ENCODE measurements around the gene DEFB129.

Gene DEFB129

DNA sequence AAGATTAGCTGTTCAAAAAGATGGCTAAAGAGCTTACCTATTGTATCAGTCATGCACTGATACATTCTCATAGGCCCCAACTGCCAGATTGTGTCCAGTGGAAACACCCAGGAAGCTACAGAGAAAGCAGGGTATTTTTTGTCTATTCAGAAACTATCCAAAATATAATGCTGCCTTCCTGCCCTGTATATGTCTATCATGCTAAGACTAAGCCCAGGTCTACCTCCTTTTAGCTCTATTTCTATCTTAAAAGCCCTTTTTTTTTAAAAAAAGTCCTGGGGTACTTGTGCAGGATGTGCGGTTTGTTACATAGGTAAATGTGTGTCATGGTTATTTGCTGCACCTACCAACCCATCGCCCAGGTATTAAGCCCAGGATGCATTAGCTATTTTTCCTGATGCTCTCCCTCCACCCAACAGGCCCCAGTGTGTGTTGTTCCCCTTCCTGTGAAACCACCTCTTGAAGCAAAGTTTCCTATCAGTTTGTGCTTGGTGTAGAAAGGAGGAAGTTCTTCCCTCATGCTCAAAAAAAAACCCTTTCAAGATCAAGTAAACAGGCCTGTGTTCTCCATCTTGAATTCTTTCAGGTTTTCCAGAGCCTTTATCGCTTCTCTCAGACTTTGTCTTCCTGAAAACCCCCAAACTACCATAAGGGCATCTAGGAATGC lies 514 bp downstream of the DEFB129 start:
- Histone ChIP-seq H3K27ac (replicated peaks) (peak overlapping the region; percentile 65), H3K27me3 (ENCODE audit: insufficient read depth, poor library complexity, severe bottlenecking) (no peaks in the 10 kb centered on the region), H3K4me3 (replicated peaks; ENCODE audit: insufficient read depth, low read length) (no peak overlapping the region)
- TF ChIP-seq, protein P1, sequence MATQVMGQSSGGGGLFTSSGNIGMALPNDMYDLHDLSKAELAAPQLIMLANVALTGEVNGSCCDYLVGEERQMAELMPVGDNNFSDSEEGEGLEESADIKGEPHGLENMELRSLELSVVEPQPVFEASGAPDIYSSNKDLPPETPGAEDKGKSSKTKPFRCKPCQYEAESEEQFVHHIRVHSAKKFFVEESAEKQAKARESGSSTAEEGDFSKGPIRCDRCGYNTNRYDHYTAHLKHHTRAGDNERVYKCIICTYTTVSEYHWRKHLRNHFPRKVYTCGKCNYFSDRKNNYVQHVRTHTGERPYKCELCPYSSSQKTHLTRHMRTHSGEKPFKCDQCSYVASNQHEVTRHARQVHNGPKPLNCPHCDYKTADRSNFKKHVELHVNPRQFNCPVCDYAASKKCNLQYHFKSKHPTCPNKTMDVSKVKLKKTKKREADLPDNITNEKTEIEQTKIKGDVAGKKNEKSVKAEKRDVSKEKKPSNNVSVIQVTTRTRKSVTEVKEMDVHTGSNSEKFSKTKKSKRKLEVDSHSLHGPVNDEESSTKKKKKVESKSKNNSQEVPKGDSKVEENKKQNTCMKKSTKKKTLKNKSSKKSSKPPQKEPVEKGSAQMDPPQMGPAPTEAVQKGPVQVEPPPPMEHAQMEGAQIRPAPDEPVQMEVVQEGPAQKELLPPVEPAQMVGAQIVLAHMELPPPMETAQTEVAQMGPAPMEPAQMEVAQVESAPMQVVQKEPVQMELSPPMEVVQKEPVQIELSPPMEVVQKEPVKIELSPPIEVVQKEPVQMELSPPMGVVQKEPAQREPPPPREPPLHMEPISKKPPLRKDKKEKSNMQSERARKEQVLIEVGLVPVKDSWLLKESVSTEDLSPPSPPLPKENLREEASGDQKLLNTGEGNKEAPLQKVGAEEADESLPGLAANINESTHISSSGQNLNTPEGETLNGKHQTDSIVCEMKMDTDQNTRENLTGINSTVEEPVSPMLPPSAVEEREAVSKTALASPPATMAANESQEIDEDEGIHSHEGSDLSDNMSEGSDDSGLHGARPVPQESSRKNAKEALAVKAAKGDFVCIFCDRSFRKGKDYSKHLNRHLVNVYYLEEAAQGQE (IDR thresholded peaks at IDR 0.05; ENCODE audit: insufficient replicate concordance, low read depth), result no peak
- TF ChIP-seq SPI1 (IDR thresholded peaks at IDR 0.05; ENCODE audit: borderline replicate concordance, low read depth), result peak; percentile 43; the same call in 1 of the 2 replicates
- DNase-seq (ENCODE audit: low read depth in 1 of 2, low spot score in 1 of 2), result peak; percentile 18 to 68

DNA sequence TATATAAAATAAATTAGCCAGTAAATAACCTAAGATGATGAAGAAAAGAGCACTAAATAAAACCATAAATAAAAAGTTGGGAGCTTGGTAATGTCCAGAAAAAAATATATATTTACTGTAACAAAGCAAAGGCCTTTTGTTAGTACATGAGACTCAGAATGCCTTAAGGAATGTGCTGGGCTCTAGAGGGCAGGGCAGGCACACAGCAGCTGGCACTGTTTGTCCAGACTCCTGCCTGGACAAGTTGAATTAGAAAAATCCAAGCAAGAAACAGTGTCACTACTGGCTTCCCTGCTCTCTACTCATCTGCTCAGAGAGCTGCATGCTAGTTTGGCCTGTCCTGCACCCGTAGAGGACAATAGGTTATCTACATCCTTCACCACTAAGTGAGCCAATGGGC lies 8.8 kb downstream of the DEFB129 start:
- Histone ChIP-seq H3K27ac (replicated peaks) (no peak overlapping the region), H3K4me3 (replicated peaks; ENCODE audit: insufficient read depth, low read length) (no peak overlapping the region), H3K27me3 (ENCODE audit: insufficient read depth, poor library complexity, severe bottlenecking) (no peaks in the 10 kb centered on the region)
- TF ChIP-seq, protein P1 (IDR thresholded peaks at IDR 0.05; ENCODE audit: insufficient replicate concordance, low read depth), result no peak
- TF ChIP-seq GABPA (IDR thresholded peaks at IDR 0.05; ENCODE audit: low read depth), result no peak
- TF ChIP-seq SPI1 (IDR thresholded peaks at IDR 0.05; ENCODE audit: borderline replicate concordance, low read depth), result no peak
- TF ChIP-seq POLR2AphosphoS5 (IDR thresholded peaks at IDR 0.05; ENCODE audit: low read depth), result no peak
- TF ChIP-seq, protein P2, sequence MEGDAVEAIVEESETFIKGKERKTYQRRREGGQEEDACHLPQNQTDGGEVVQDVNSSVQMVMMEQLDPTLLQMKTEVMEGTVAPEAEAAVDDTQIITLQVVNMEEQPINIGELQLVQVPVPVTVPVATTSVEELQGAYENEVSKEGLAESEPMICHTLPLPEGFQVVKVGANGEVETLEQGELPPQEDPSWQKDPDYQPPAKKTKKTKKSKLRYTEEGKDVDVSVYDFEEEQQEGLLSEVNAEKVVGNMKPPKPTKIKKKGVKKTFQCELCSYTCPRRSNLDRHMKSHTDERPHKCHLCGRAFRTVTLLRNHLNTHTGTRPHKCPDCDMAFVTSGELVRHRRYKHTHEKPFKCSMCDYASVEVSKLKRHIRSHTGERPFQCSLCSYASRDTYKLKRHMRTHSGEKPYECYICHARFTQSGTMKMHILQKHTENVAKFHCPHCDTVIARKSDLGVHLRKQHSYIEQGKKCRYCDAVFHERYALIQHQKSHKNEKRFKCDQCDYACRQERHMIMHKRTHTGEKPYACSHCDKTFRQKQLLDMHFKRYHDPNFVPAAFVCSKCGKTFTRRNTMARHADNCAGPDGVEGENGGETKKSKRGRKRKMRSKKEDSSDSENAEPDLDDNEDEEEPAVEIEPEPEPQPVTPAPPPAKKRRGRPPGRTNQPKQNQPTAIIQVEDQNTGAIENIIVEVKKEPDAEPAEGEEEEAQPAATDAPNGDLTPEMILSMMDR (IDR thresholded peaks at IDR 0.05; ENCODE audit: insufficient read depth, low read length), result no peak
- no peak for DNase-seq (ENCODE audit: low read depth in 1 of 2, low spot score in 1 of 2)

DNA sequence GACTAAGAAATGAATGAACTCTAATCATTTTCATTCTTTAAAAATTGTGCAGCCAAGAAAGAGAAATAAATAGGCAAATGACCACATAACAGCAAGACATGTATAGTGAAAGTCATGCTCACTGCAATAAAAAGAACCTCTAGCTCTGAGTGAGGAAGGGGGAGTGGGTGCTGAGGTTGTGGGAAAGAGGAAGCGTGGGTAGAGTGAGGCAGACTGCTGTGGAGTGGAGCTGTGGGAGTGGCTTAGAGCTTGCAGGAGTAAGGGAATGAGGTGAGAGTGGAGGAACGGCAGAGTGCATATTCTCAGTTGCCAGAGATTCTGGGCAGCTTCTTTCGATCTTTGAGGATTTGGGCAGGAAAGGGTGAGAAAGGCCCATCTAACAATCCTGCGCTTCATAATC lies 10.4 kb downstream of the DEFB129 start:
- Histone ChIP-seq H3K27ac (replicated peaks) (peak overlapping the region; percentile 39), H3K4me3 (replicated peaks; ENCODE audit: insufficient read depth, low read length) (peak overlapping the region; percentile 29), H3K27me3 (ENCODE audit: insufficient read depth, poor library complexity, severe bottlenecking) (no peaks in the 10 kb centered on the region)
- peak; percentile 49 to 82 for DNase-seq (ENCODE audit: low read depth in 1 of 2, low spot score in 1 of 2)
- TF ChIP-seq, protein P1 (IDR thresholded peaks at IDR 0.05; ENCODE audit: insufficient replicate concordance, low read depth), result no peak
- TF ChIP-seq, protein P2 (IDR thresholded peaks at IDR 0.05; ENCODE audit: insufficient read depth, low read length), result no peak
- no peak for TF ChIP-seq GABPA (IDR thresholded peaks at IDR 0.05; ENCODE audit: low read depth)
- TF ChIP-seq POLR2AphosphoS5 (IDR thresholded peaks at IDR 0.05; ENCODE audit: low read depth), result no peak
- peak; percentile 94 for TF ChIP-seq SPI1 (IDR thresholded peaks at IDR 0.05; ENCODE audit: borderline replicate concordance, low read depth)

Measured in HL-60 (cell line).